HCT116 (cell line): ENCODE results near the gene CCDC172. TPM values are rescaled to one million over a fixed set of nuclear protein-coding genes. Genes with fewer than 3 reads are reported as not detected.

Experiments used
- ATAC-seq: fragments of 200-7000 bp; cut with Tn5 transposase; 2 replicates; pipeline ENCODE4 v1.9.1; 2020; ENCODE audit warnings: mild to moderate bottlenecking, moderate library complexity
- BruUV-seq: library from RNA; stranded (reverse); fragments of 400-500 nt; replicated peaks from 2 replicates; lab custom pipeline; 2021; lab: Mats Ljungman, UMichigan
- CTCF ChIA-PET: fragments of 300-600 bp; sonication (Branson Sonifier 250); formaldehyde crosslinking; loops from one replicate; lab custom pipeline; 2021; ENCODE audit warnings: antibody characterized with exemption; lab: Charles Lee
- POLR2A ChIA-PET: fragments of 300-600, 350-600 bp; sonication (Branson Sonifier 250); formaldehyde crosslinking; loops from one replicate; lab custom pipeline; 2021; ENCODE audit warnings: antibody characterized with exemption; lab: Charles Lee
- RAD21 ChIA-PET, 2 experiments: fragments of 300-600 bp; sonication (Branson Sonifier 250); formaldehyde crosslinking; loops; one replicate each; lab custom pipeline; 2023; ENCODE audit warnings: low total read pairs in 2 of 2; ENCODE audit not compliant: uncharacterized antibody in 2 of 2, unreplicated experiment in 2 of 2, low non-redundant PET in 1 of 2; lab: Charles Lee
- DNase-seq: peaks from one replicate; pipeline ENCODE4 v3.0.0-alpha.2; 2010; ENCODE audit warnings: low read depth, low spot score
- H2AFZ ChIP-seq: fragments of 200-600 bp; shearing (Covaris generic), sonication (generic); 2 replicates; pipeline ENCODE4 v1.6.1; 2017; ENCODE audit warnings: low read depth, mixed run types, mixed read lengths, antibody characterized with exemption, low read length; ENCODE audit not compliant: poor library complexity, severe bottlenecking
- H3K27ac ChIP-seq: 2 replicates; pipeline ENCODE4 v1.5.1; 2012; ENCODE audit warnings: low read depth, low read length
- H3K27me3 ChIP-seq: fragments of 200-600 bp; sonication (generic); 2 replicates; pipeline ENCODE4 v1.6.1; 2016; ENCODE audit warnings: mixed run types, low read length, mixed read lengths; ENCODE audit not compliant: insufficient read depth
- H3K36me3 ChIP-seq, 2 experiments: fragments of 200-500 bp in 1 of 2; fragments of 200-600 bp in 1 of 2; sonication (Bioruptor generic) in 1 of 2; sonication (generic) in 1 of 2; 2 replicates each; pipeline versions ENCODE4 v1.5.1 to v1.6.1; 2014 to 2016; ENCODE audit warnings: low read length in 2 of 2, inconsistent platforms in 1 of 2, mixed read lengths in 1 of 2, mixed run types in 1 of 2; ENCODE audit not compliant: insufficient read depth in 2 of 2, control insufficient read depth in 1 of 2
- H3K4me1 ChIP-seq, 2 experiments: fragments of 200-600 bp in 1 of 2; sonication (generic) in 1 of 2; 2 replicates each; pipeline versions ENCODE4 v1.5.1 to v1.6.1; 2012 to 2017; ENCODE audit warnings: low read length in 2 of 2, inconsistent platforms in 1 of 2, mild to moderate bottlenecking in 1 of 2, mixed read lengths in 1 of 2, mixed run types in 1 of 2, moderate library complexity in 1 of 2; ENCODE audit not compliant: insufficient read depth in 2 of 2, control insufficient read depth in 1 of 2
- H3K4me2 ChIP-seq: fragments of 200-600 bp; sonication (generic); 2 replicates; pipeline ENCODE4 v1.6.1; 2017; ENCODE audit warnings: mixed run types, low read length, mixed read lengths
- H3K4me3 ChIP-seq, 2 experiments: fragments of 200-600 bp in 1 of 2; sonication (generic) in 1 of 2; replicated peaks in 1 of 2; 2 replicates each; pipeline ENCODE4 v1.5.1; 2011 to 2016; ENCODE audit warnings: low read length in 2 of 2, control low read depth in 1 of 2, low read depth in 1 of 2, mild to moderate bottlenecking in 1 of 2, mixed read lengths in 1 of 2, mixed run types in 1 of 2
- H3K79me2 ChIP-seq: fragments of 200-600 bp; sonication (generic); 2 replicates; pipeline ENCODE4 v1.6.1; 2017; ENCODE audit warnings: mild to moderate bottlenecking, mixed run types, low read length, moderate library complexity, mixed read lengths; ENCODE audit not compliant: insufficient read depth
- H3K9ac ChIP-seq: fragments of 200-600 bp; sonication (generic); 2 replicates; pipeline ENCODE4 v1.6.1; 2016; ENCODE audit warnings: low read length, mixed read lengths
- H3K9me2 ChIP-seq: fragments of 200-600 bp; sonication (generic), shearing (Covaris generic); 2 replicates; pipeline ENCODE4 v1.6.1; 2017; ENCODE audit warnings: mixed run types, mild to moderate bottlenecking, moderate library complexity; ENCODE audit not compliant: insufficient read depth
- H3K9me3 ChIP-seq, 2 experiments: fragments of 200-500 bp in 1 of 2; fragments of 200-600 bp in 1 of 2; sonication (Bioruptor generic) in 1 of 2; sonication (generic) in 1 of 2; 2 replicates each; pipeline ENCODE4 v1.6.1; 2014 to 2017; ENCODE audit warnings: low read length in 2 of 2, mixed read lengths in 2 of 2, inconsistent platforms in 1 of 2, low read depth in 1 of 2, mild to moderate bottlenecking in 1 of 2, mixed run types in 1 of 2, moderate library complexity in 1 of 2; ENCODE audit not compliant: control insufficient read depth in 1 of 2, insufficient read depth in 1 of 2
- H4K20me1 ChIP-seq: fragments of 200-600 bp; sonication (generic), shearing (Covaris generic); 2 replicates; pipeline ENCODE4 v1.6.1; 2017; ENCODE audit warnings: mixed run types, mild to moderate bottlenecking, moderate library complexity; ENCODE audit not compliant: insufficient read depth
- CEBPB ChIP-seq: IDR thresholded peaks from 2 replicates; pipeline ENCODE4 v1.6.1; 2012; ENCODE audit warnings: low read depth
- ELF1 ChIP-seq: IDR thresholded peaks from 2 replicates; pipeline ENCODE4 v1.6.1; 2012; ENCODE audit warnings: low read depth, borderline replicate concordance
- EZH2 ChIP-seq: fragments of 200-600 bp; sonication (generic); IDR thresholded peaks from 2 replicates; pipeline ENCODE4 v1.6.1; 2017; ENCODE audit warnings: antibody characterized with exemption, mixed run types
- EZH2phosphoT487 ChIP-seq: fragments of 200-600 bp; IDR thresholded peaks from 2 replicates; pipeline ENCODE4 v1.6.1; 2018; ENCODE audit warnings: antibody characterized with exemption, borderline replicate concordance
- FOSL1 ChIP-seq: IDR thresholded peaks from 2 replicates; pipeline ENCODE4 v1.6.1; 2012; ENCODE audit warnings: low read depth
- JUND ChIP-seq: IDR thresholded peaks from 2 replicates; pipeline ENCODE4 v1.6.1; 2012
- POLR2AphosphoS5 ChIP-seq: IDR thresholded peaks from 2 replicates; pipeline ENCODE4 v1.6.1; 2011; ENCODE audit warnings: mild to moderate bottlenecking, low read depth, low read length, moderate library complexity
- YY1 ChIP-seq: IDR thresholded peaks from 2 replicates; pipeline ENCODE4 v1.6.1; 2011; ENCODE audit warnings: low read length, low read depth, moderate library complexity, mild to moderate bottlenecking; ENCODE audit not compliant: insufficient replicate concordance; ENCODE audit errors: extremely low read depth
- ZBTB33 ChIP-seq: IDR thresholded peaks from 2 replicates; pipeline ENCODE4 v1.6.1; 2011; ENCODE audit warnings: mild to moderate bottlenecking, low read length, moderate library complexity; ENCODE audit not compliant: insufficient replicate concordance; ENCODE audit errors: extremely low read depth
- ZFX ChIP-seq: fragments of 450-650 bp; IDR thresholded peaks from 2 replicates; pipeline ENCODE4 v1.6.1; 2017
- intact Hi-C: fragments of 100-400 bp; cut with micrococcal nuclease; formaldehyde crosslinking; loops from 2 replicates; pipeline ENCODE4 v1.10.0; 2022
- total RNA-seq: library from RNA; stranded (reverse); gene quantifications from one replicate; pipeline ENCODE4 v1.2.1, GENCODE V29; 2021; ENCODE audit not compliant: unreplicated experiment
- TF ChIP-seq, protein P1 (sequence below): IDR thresholded peaks from 2 replicates; pipeline ENCODE4 v1.6.1; 2012; ENCODE audit warnings: low read depth
- TF ChIP-seq, protein P2 (sequence below): IDR thresholded peaks from 2 replicates; pipeline ENCODE4 v1.6.1; 2012
- TF ChIP-seq, protein P3 (sequence below): IDR thresholded peaks from 2 replicates; pipeline ENCODE4 v1.6.1; 2012

CCDC172 gene
- total RNA-seq, 1 experiment from 2014 or later, result not detected

DNA sequence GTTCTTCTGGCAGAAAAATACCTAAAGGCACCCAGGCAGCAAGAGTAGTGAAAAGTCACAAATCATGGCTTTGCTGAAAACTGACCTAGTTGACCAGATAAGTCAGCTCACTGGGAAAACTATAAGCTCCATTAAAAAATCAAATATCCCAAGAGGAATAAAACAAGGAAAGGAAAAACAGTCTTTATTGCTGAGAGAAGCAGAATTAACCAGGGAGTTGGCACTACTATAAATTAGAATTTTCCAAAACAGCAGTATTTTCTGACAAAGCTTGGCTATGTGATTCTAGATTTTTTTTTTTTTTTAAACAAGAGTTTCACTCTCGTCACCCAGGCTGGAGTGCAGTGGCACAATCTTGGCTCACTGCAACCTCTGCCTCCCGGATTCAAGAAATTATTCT is 12.6 kb downstream of the CCDC172 start:
- Histone ChIP-seq H4K20me1 (no peaks in the 10 kb centered on the region), H3K79me2 (no peaks in the 10 kb centered on the region), H3K9ac (no peak overlapping the region), H3K4me3 (no peak overlapping the region), H3K4me2 (no peak overlapping the region), H2AFZ (no peak overlapping the region), H3K27me3 (peaks cover 56% of the 10 kb centered on the region), H3K9me3 (no peaks in the 10 kb centered on the region), H3K36me3 (no peaks in the 10 kb centered on the region), H3K4me1 (no peaks in the 10 kb centered on the region), H3K9me2 (no peaks in the 10 kb centered on the region), H3K27ac (no peak overlapping the region)
- ChIA-PET POLR2A (no interaction called here), RAD21 (no interaction called here), CTCF (no interaction called here)
- BruUV-seq, result no TSS peak
- no peak for ATAC-seq
- TF ChIP-seq YY1, result no peak
- TF ChIP-seq ELF1, result no peak
- no peak for TF ChIP-seq JUND
- no peak for TF ChIP-seq ZFX
- no peak for TF ChIP-seq EZH2
- DNase-seq, result no peak
- intact Hi-C loops, result no loop called here

DNA sequence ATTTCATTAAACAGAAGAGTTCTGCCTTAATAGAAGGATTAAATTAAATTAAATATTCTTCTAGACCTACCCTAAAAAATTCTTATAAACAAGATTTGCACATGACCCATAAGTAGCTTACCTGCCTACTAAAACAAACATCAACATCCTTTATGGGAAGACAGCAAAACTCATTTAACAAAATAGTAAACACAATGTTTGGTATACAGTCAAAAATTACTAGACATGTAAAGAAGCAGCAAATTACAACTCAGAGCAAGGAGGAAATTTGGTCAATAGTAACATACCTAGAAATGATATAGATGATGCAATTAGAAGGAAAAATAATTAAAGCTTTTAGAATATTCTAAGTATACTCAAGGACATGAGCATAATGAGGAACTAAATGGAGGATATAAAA is 27.9 kb downstream of the CCDC172 start:
- Histone ChIP-seq H3K9me3 (no peaks in the 10 kb centered on the region), H3K4me2 (no peak overlapping the region), H3K9ac (no peak overlapping the region), H3K36me3 (no peaks in the 10 kb centered on the region), H2AFZ (no peak overlapping the region), H3K27me3 (peaks cover 16% of the 10 kb centered on the region; the same call in 1 of the 2 replicates), H3K4me3 (no peak overlapping the region), H4K20me1 (no peaks in the 10 kb centered on the region), H3K27ac (no peak overlapping the region), H3K79me2 (no peaks in the 10 kb centered on the region), H3K4me1 (no peaks in the 10 kb centered on the region), H3K9me2 (no peaks in the 10 kb centered on the region)
- BruUV-seq, result no TSS peak
- ATAC-seq (no peak), DNase-seq (no peak)
- POLR2A ChIA-PET, result no interaction called here
- CTCF ChIA-PET, result no interaction called here
- RAD21 ChIA-PET, result no interaction called here
- intact Hi-C loops, result no loop called here
- TF ChIP-seq, protein P1, sequence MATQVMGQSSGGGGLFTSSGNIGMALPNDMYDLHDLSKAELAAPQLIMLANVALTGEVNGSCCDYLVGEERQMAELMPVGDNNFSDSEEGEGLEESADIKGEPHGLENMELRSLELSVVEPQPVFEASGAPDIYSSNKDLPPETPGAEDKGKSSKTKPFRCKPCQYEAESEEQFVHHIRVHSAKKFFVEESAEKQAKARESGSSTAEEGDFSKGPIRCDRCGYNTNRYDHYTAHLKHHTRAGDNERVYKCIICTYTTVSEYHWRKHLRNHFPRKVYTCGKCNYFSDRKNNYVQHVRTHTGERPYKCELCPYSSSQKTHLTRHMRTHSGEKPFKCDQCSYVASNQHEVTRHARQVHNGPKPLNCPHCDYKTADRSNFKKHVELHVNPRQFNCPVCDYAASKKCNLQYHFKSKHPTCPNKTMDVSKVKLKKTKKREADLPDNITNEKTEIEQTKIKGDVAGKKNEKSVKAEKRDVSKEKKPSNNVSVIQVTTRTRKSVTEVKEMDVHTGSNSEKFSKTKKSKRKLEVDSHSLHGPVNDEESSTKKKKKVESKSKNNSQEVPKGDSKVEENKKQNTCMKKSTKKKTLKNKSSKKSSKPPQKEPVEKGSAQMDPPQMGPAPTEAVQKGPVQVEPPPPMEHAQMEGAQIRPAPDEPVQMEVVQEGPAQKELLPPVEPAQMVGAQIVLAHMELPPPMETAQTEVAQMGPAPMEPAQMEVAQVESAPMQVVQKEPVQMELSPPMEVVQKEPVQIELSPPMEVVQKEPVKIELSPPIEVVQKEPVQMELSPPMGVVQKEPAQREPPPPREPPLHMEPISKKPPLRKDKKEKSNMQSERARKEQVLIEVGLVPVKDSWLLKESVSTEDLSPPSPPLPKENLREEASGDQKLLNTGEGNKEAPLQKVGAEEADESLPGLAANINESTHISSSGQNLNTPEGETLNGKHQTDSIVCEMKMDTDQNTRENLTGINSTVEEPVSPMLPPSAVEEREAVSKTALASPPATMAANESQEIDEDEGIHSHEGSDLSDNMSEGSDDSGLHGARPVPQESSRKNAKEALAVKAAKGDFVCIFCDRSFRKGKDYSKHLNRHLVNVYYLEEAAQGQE, result no peak
- no peak for TF ChIP-seq EZH2
- no peak for TF ChIP-seq EZH2phosphoT487
- TF ChIP-seq, protein P2, sequence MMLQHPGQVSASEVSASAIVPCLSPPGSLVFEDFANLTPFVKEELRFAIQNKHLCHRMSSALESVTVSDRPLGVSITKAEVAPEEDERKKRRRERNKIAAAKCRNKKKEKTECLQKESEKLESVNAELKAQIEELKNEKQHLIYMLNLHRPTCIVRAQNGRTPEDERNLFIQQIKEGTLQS, result no peak
- no peak for TF ChIP-seq CEBPB
- no peak for TF ChIP-seq FOSL1
- TF ChIP-seq, protein P3, sequence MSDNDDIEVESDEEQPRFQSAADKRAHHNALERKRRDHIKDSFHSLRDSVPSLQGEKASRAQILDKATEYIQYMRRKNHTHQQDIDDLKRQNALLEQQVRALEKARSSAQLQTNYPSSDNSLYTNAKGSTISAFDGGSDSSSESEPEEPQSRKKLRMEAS, result no peak
- TF ChIP-seq ZBTB33, result no peak
- TF ChIP-seq POLR2AphosphoS5, result no peak
- no peak for TF ChIP-seq ELF1
